ENCODE measurements around the gene TUBG2. TPM values are rescaled to one million over a fixed set of nuclear protein-coding genes. Genes with fewer than 3 reads are reported as not detected.
"Not testable (repeated sequence)": the region's sequence is repeated elsewhere in the genome, so short reads cannot be mapped to it uniquely, and the experiment has no call there.

The TUBG2 gene
- polyA plus RNA-seq, 6 donors from 2014 or later, result 0.39 to 3.3 (median 1.5) TPM

DNA sequence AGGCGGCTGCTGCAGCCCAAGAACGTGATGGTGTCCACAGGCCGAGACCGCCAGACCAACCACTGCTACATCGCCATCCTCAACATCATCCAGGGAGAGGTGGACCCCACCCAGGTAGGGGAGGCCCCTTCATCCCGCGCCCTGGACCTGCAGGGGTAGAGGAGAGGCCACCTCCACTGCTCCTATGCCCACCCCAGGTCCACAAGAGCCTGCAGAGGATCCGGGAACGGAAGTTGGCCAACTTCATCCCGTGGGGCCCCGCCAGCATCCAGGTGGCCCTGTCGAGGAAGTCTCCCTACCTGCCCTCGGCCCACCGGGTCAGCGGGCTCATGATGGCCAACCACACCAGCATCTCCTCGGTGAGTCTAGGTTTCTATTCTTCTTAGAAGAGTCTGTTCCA, 7.0 kb downstream of the TUBG2 start:
- H3K27me3 Mint-ChIP-seq, result peaks cover 0 to 25% (median 0%) of the 10 kb centered on the region in 3 donors
- H3K27ac Mint-ChIP-seq, result peak overlapping the region in 1 of 6 donors; percentile 44
- H3K4me3 Mint-ChIP-seq; ATAC-seq (ENCODE audit: low read depth in 2 of 2); DNase-seq; H3K9me3 Mint-ChIP-seq; H3K36me3 Mint-ChIP-seq: not testable (repeated sequence)
- H3K4me1 Mint-ChIP-seq, result peaks cover 8 to 14% (median 10%) of the 10 kb centered on the region in 3 donors

DNA sequence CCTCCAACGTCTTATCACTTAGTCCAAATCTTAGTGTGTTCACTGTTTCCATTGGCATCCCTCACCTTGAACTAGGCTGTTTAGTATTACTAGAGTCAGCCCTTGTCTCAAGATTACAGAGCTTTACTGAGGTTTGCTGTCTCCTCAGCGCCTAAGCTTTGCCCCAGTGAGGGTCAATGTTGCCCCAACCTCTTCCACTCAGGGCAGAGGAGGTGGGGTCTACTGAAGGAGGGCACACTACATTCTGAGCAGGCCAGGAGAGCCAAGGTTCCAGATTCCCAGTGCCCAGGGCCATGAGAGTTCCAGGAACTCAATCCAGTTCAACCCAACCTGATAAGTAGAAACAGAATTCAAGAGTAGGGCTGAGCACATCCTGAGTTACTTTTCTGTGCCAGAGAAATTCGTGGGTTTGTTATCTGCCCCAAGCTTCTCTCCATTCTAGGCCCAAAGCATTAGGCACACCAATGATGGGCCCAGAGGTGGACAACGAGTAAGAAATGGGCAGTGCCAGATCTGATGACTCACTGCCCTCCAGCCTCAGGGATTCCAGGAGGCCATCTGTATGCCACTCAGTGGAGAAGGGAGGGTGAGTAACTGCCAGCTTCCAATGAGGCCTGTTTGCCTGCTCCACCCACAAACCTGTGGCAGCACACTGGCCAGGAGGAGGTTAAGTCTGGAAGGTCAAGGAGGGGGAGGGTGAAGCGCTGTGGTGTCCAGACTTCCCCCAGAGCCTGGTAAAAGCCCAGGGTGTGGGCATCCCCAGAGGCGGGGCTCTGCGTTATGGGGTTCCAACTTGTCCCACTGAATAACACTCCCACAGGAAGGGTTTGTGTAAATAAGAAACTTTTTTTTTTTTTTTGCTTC, 8.2 kb downstream of the TUBG2 start:
- Mint-ChIP-seq H3K27me3 (peaks cover 6 to 33% (median 9%) of the 10 kb centered on the region in 3 donors), H3K4me3 (peak overlapping the region in 1 of 8 donors; percentile 23), H3K9me3 (no peaks in the 10 kb centered on the region), H3K36me3 (peaks cover 0 to 6% of the 10 kb centered on the region in 2 donors), H3K4me1 (peaks cover 14 to 22% (median 15%) of the 10 kb centered on the region in 3 donors), H3K27ac (peak overlapping the region in 1 of 6 donors; percentile 60)
- ATAC-seq (ENCODE audit: low read depth in 2 of 2) (no peak), DNase-seq (no peak)

DNA sequence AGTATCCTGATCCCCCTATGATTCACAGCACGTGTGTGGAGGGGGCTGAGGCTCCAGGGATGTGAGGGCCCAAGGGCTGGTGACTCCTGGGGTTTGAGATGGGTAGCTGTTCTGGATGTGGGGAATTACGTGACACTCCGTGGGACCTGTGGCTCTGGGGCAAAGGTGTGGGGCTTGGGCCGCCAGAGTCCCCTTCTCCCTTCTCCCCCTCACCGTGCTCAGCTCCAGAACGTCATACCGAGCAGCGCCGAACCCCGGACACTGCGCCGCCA, 10.6 kb downstream of the TUBG2 start:
- Mint-ChIP-seq H3K4me3 (peak overlapping the region in 6 of 8 donors; percentile 15 to 85 (median 60)), H3K4me1 (peaks cover 19 to 31% (median 24%) of the 10 kb centered on the region in 3 donors), H3K27ac (no peak overlapping the region), H3K9me3 (no peaks in the 10 kb centered on the region), H3K36me3 (peaks cover 0 to 6% of the 10 kb centered on the region in 2 donors), H3K27me3 (peaks cover 16 to 47% (median 17%) of the 10 kb centered on the region in 3 donors)
- DNase-seq (no peak), ATAC-seq (ENCODE audit: low read depth in 2 of 2) (no peak)

DNA sequence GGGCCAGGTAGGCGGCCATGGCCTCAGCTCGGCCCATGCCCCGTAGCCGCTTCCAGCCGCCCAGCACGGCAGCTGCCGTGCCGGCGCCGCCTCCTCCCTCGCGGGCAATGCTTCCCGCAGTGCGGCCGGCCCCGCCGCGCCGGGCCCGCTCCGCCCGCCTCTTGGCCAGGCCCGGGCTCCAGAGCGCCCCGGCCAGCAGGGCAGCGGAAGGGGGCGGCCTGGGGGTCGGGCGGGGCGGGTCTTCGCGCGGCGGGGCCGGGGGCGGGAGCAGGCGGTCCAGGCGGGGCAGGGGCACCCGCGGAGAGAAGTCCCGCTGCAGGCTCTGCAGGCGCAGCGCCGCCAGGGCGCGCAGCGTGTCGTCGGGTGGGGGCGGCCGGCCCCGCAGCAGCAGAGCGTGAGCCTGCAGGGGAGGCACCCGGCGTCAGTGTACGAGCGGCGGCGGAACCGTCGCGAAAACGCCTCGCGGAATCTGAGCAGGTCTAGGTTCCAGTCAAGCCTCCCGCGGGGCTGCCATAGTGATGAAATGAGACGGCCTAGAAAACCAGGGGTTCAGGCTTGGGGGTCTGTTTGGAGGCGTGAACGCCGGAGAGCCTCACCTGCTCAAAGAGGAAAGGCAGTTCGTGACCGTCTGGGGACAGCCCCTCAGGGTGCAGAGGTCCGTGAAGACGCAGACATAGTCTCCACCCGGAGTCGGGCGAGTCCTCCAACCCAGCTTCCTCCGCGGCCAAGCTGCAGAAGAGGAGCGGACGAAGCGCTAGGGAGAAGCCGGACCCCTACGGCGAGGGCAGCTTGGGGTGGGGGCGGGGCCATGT, 11.1 kb downstream of the TUBG2 start:
- peaks cover 23 to 36% (median 29%) of the 10 kb centered on the region in 3 donors for H3K4me1 Mint-ChIP-seq
- ATAC-seq (ENCODE audit: low read depth in 2 of 2) (peak; percentile 84 to 87), DNase-seq (peak; percentile 67)
- peaks cover 0 to 6% of the 10 kb centered on the region in 2 donors for H3K36me3 Mint-ChIP-seq
- peak overlapping the region; percentile 79 to 93 (median 86) for H3K4me3 Mint-ChIP-seq
- no peaks in the 10 kb centered on the region for H3K9me3 Mint-ChIP-seq
- peaks cover 20 to 52% (median 20%) of the 10 kb centered on the region in 3 donors for H3K27me3 Mint-ChIP-seq
- H3K27ac Mint-ChIP-seq, result peak overlapping the region in 4 of 6 donors; percentile 11 to 93 (median 80)

DNA sequence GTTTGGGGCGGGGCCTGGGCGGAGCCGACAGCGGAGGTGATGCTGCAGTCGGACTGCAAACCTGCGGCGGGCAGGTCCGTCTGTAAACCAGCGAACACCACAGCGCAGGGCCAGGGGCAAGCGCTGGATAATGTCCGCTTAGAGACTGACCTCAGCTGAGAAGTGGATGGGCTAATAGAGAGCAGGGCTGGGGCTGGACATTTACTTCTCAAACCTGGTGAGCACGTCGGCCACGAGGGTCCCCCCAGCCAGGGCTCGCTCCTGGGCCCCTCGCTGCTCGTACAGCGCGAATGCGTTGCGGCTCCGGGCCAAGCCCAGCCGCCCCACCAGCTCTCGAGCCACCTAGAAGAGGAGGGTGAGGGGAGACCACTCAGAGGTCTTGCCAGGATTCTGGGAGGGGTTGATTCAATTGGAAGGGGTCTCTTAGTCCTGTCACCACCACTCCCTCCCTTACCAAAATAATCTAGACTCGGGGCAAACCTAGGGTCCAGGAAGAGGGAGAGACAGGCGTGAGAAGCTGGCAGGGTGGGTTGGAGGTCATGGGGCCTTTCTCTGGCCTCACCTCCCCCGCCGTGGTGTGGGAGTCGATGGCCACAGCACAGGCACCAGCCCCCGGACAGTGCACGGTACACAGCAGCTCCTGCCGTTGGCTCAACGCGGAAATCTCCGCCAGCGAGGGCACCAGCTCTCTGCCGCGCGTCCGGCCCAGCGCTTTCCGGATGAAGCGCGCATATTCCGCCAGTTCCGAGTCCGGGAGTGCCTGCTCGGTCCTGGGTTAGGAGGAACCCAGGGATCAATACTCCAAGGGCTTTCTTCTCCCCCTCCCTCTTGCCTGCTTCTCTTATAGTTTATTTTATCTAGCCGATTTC, 11.9 kb downstream of the TUBG2 start:
- peaks cover 23 to 36% (median 30%) of the 10 kb centered on the region in 3 donors for H3K4me1 Mint-ChIP-seq
- H3K27ac Mint-ChIP-seq, result peak overlapping the region in 1 of 6 donors; percentile 70
- H3K4me3 Mint-ChIP-seq, result peak overlapping the region; percentile 79 to 93 (median 86)
- H3K9me3 Mint-ChIP-seq, result no peaks in the 10 kb centered on the region
- H3K27me3 Mint-ChIP-seq, result peaks cover 20 to 45% (median 20%) of the 10 kb centered on the region in 3 donors
- ATAC-seq (ENCODE audit: low read depth in 2 of 2) (no peak), DNase-seq (no peak)
- H3K36me3 Mint-ChIP-seq, result no peaks in the 10 kb centered on the region

DNA sequence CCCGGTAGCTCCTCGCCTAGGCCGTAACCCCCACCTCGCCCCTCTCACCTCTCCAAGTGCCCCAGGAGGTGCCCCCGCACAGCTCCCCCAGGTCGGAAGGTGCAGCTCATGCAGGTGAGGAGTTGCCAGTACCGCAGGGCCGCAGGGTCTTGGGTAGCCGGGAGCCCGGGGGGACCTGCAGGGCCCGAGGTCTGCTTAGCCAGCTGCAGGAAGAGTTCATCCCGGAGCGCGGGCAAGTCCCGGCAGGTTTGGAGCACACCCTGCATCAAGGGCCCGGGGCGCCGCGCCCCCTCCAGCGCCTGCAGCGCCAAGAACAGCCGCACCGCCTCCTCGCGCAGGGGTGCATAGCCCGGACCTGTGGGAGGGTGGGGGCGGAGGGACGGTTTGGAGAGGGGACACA, 13.0 kb downstream of the TUBG2 start:
- Mint-ChIP-seq H3K27ac (peak overlapping the region in 1 of 6 donors; percentile 52), H3K9me3 (no peaks in the 10 kb centered on the region), H3K27me3 (peaks cover 23 to 49% (median 25%) of the 10 kb centered on the region in 3 donors), H3K36me3 (no peaks in the 10 kb centered on the region), H3K4me1 (peaks cover 31 to 41% (median 40%) of the 10 kb centered on the region in 3 donors), H3K4me3 (peak overlapping the region in 3 of 8 donors; percentile 49 to 85 (median 73))
- DNase-seq, result no peak
- ATAC-seq (ENCODE audit: low read depth in 2 of 2), result no peak

DNA sequence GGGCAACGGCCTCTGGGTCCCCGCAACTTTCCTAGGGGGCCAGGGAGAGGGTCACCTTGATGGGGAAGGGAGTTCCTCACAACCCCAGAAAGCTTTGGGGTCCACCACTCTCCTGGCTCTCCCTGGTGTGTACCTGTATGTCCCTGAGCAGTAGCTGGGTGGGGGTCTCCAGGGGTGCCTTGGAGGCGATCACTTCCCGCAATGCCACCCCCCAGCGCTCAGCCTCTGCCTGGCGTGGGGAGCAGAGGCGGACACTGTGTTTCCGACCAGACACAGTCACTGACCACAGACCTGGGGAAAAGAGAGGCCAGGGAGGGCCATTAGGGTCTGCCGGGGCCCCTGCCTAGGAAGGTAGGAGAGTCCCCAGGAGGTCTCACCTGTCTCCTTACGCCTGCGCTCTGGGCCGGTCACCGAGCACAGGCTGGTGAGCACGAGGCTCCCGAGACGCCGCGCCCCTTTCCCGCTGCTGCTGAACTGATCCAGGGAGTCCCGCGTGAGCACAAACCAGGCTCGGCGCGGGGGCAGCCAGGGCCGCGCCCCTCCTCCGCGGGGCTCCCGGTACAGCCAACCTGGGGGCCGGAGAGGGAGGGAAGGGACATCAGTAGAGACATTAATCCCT, 14.3 kb downstream of the TUBG2 start:
- Mint-ChIP-seq H3K9me3 (no peaks in the 10 kb centered on the region), H3K27me3 (peaks cover 24 to 52% (median 28%) of the 10 kb centered on the region in 3 donors), H3K36me3 (no peaks in the 10 kb centered on the region), H3K27ac (no peak overlapping the region), H3K4me1 (peaks cover 39 to 50% (median 47%) of the 10 kb centered on the region in 3 donors), H3K4me3 (no peak overlapping the region)
- no peak for ATAC-seq (ENCODE audit: low read depth in 2 of 2)
- no peak for DNase-seq

DNA sequence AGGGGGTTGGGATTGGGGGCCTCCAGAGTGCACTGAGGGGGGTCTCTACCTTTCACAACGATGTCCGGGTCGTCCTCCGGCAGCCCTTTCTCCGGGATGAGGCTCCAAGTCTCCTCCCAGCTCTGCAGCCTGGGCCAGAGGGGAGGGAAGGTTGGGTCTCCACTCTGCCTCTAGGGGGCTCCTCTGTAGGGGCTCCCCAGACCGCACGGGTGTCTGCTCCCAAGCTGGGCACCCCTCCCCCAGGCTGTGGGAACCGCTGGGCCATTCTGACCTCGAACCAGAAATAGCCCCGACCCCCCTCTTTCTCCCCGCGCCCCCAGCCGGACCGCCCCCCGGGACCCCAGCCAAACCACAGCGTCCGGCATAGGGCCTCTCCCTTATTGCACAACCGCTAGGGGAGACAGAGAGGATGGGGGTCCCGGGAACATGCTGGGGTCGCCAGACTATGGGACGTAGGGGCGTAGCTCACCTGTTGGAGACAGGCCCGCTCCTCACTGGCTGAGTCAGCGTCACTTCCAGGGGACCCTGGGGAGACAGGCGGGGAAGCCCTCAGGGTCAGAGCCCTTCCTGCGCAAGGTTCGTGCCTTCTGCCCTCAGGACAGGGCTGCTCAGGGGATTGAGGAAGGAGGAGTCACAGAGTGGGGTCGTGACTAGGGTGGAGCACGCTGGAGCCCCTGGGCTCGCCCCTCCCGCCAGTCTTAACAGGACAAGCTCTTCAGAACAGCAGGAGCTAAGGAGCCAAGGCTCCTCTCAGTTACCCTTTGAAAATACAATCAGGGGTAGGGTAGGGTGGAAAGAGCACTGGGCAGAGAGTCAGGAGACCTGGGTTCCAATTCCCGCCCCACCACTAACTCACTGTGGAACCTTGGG, 15.0 kb downstream of the TUBG2 start:
- no peak for DNase-seq
- H3K27ac Mint-ChIP-seq, result peak overlapping the region in 4 of 6 donors; percentile 22 to 82 (median 40)
- no peaks in the 10 kb centered on the region for H3K9me3 Mint-ChIP-seq
- H3K27me3 Mint-ChIP-seq, result peaks cover 24 to 52% (median 28%) of the 10 kb centered on the region in 3 donors
- H3K4me1 Mint-ChIP-seq, result peaks cover 46 to 57% (median 52%) of the 10 kb centered on the region in 3 donors
- peak; percentile 6 to 7 for ATAC-seq (ENCODE audit: low read depth in 2 of 2)
- peak overlapping the region in 7 of 8 donors; percentile 20 to 85 (median 66) for H3K4me3 Mint-ChIP-seq
- no peaks in the 10 kb centered on the region for H3K36me3 Mint-ChIP-seq

DNA sequence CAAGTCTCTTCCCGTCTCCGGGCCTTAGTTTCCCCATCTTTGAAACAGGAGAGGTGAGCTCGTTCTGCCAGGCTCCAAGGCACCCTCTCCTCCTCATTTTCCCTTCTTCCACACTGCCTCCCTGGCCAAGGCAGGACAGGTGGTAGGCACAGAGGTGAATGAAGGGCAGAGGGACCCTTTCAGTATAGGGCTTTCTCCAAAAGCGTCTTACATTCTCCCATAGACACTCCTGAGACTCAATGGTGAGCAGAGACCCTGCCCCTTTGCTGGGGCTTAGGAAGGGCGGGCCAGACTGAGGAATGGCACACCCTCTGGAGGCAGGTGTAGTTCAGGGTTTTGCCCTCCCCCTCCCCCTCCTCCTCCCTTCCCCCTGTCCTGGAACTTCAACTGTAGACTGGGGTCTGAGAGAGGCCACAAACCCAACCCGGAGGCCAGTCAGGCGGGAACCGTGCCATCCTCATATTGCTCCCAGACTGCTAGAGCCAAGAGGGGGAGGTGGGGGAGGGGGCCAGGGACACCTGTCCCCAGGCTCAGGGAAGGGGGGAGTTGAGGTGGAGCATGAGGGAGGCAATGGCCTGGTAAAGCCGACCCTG, 15.8 kb downstream of the TUBG2 start:
- H3K27me3 Mint-ChIP-seq, result peaks cover 26 to 50% (median 28%) of the 10 kb centered on the region in 3 donors
- ATAC-seq (ENCODE audit: low read depth in 2 of 2) (no peak), DNase-seq (no peak)
- H3K36me3 Mint-ChIP-seq, result no peaks in the 10 kb centered on the region
- H3K9me3 Mint-ChIP-seq, result peaks cover 0 to under 1% (median 0%) of the 10 kb centered on the region in 7 donors
- H3K4me3 Mint-ChIP-seq, result peak overlapping the region in 6 of 8 donors; percentile 25 to 85 (median 70)
- H3K27ac Mint-ChIP-seq, result peak overlapping the region in 2 of 6 donors; percentile 45 to 82
- H3K4me1 Mint-ChIP-seq, result peaks cover 51 to 59% (median 53%) of the 10 kb centered on the region in 3 donors

DNA sequence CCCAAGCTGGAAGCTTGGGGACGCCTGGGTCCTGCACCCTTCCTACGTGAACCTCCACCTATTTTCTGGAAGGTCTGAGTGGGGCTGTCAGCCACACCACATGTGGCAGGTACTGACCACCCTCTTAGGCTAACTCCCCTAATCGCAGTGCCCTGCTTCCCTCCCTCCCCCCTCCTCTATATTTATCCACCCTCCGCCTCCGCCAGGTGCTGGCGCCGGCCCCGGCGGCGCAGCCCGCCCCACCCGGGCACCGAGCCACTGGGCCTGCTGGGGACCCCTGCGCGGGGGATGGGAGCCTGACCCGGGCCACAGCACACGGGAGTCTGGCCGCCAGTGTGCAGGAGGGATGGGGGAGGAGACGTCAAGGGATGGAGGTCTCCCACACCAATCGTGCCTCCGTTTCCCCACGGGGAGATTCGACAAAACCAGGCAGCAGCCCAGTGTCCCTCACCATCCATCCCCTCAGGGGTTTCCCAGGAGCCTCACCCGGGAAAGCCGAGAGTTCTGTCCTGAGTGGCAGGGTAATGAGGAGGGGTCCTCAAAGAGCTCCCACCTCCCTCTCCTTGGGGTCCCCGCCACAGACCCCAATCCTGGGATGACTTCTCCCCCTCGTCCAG, 16.4 kb downstream of the TUBG2 start:
- Mint-ChIP-seq H3K27me3 (peaks cover 28 to 52% (median 31%) of the 10 kb centered on the region in 3 donors), H3K27ac (no peak overlapping the region), H3K4me3 (peak overlapping the region in 3 of 8 donors; percentile 19 to 82 (median 37)), H3K36me3 (no peaks in the 10 kb centered on the region), H3K4me1 (peaks cover 50 to 59% (median 53%) of the 10 kb centered on the region in 3 donors), H3K9me3 (peaks cover 0 to 2% (median 0%) of the 10 kb centered on the region in 7 donors)
- ATAC-seq (ENCODE audit: low read depth in 2 of 2) (no peak), DNase-seq (no peak)

DNA sequence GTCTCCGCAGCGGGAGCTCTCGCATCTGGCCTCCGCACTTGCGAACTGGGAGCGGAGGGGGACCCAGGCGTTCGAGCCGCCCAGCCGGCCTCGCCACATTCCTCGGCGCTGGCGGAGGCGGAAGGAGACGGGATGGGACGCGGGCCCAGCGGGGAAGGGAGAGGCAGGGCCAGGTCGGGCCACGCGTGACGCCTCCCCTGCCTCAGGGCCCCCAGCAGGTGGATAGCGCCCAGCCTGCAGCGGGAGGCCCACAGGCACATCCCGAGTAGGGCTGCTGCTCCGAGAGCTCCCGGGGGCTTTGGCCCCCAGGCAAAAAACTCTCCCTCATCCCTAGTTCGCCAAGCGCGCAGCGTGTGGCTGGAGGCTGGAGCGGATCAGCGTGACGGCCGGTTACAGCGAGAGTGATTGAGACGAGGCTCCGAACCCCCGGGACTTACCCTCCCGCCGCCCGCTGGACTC, 16.9 kb downstream of the TUBG2 start:
- H3K4me1 Mint-ChIP-seq, result peaks cover 52 to 58% (median 52%) of the 10 kb centered on the region in 3 donors

More for the DNA sequence above, 16.9 kb downstream of the TUBG2 start:
- H3K9me3 Mint-ChIP-seq, result peaks cover 0 to 2% (median 0%) of the 10 kb centered on the region in 7 donors
- H3K4me3 Mint-ChIP-seq, result peak overlapping the region; percentile 74 to 87 (median 82)
- H3K27me3 Mint-ChIP-seq, result peaks cover 28 to 52% (median 36%) of the 10 kb centered on the region in 3 donors
- peak overlapping the region in 1 of 6 donors; percentile 57 for H3K27ac Mint-ChIP-seq
- no peaks in the 10 kb centered on the region for H3K36me3 Mint-ChIP-seq
- DNase-seq (no peak), ATAC-seq (ENCODE audit: low read depth in 2 of 2) (no peak)
